CD4-positive, alpha-beta memory T cell (primary cell): ENCODE measurements around the gene THSD7A. TPM values are rescaled to one million over a fixed set of nuclear protein-coding genes. Genes with fewer than 3 reads are reported as not detected.
"Not testable (repeated sequence)": the region's sequence is repeated elsewhere in the genome, so short reads cannot be mapped to it uniquely, and the experiment has no call there.

Experiments used
- CTCF ChIA-PET: fragments of 350-600 bp; sonication (Branson Sonifier 250); formaldehyde crosslinking; loops from one replicate; lab custom pipeline; 2021; ENCODE audit warnings: inconsistent platforms; ENCODE audit not compliant: partially characterized antibody; lab: Charles Lee
- POLR2A ChIA-PET: fragments of 350-600 bp; sonication (Branson Sonifier 250); formaldehyde crosslinking; loops from one replicate; lab custom pipeline; 2021; ENCODE audit not compliant: partially characterized antibody; lab: Charles Lee
- DNase-seq, 5 donors: peaks; one replicate each; pipeline versions ENCODE4 v3.0.0 to v3.0.0-alpha.2; 2020 to 2022; ENCODE audit warnings: mixed read lengths in 1 of 5
- H3K27ac ChIP-seq: one replicate; pipeline ENCODE4 v1.7.0; 2013; ENCODE audit warnings: low read depth, low read length
- H3K27me3 ChIP-seq: 2 replicates; pipeline ENCODE4 v1.7.0; 2013; ENCODE audit warnings: mild to moderate bottlenecking, low read length, moderate library complexity; ENCODE audit not compliant: insufficient read depth
- H3K36me3 ChIP-seq: 2 replicates; pipeline ENCODE4 v1.7.0; 2013; ENCODE audit warnings: mild to moderate bottlenecking, low read length, moderate library complexity; ENCODE audit not compliant: insufficient read depth
- H3K4me1 ChIP-seq: 2 replicates; pipeline ENCODE4 v1.7.0; 2013; ENCODE audit warnings: mild to moderate bottlenecking, low read length, moderate library complexity; ENCODE audit not compliant: insufficient read depth
- H3K4me3 ChIP-seq, 2 donors: one replicate each; pipeline ENCODE4 v1.7.0; 2013; ENCODE audit warnings: low read length in 2 of 2, mild to moderate bottlenecking in 1 of 2
- H3K9me3 ChIP-seq, 2 donors: one replicate each; pipeline ENCODE4 v1.7.0; 2013; ENCODE audit warnings: low read length in 2 of 2, control low read depth in 1 of 2; ENCODE audit not compliant: control insufficient read depth in 1 of 2
- H3K27ac Mint-ChIP-seq, 7 donors: one replicate each; pipeline ENCODE4 v1.8.0; 2020 to 2021; ENCODE audit warnings: mixed read lengths in 7 of 7, mild to moderate bottlenecking in 6 of 7, inconsistent platforms in 3 of 7, moderate library complexity in 3 of 7
- H3K27me3 Mint-ChIP-seq, 2 donors: one replicate each; pipeline ENCODE4 v1.8.0; 2020 to 2021; ENCODE audit warnings: mixed read lengths in 2 of 2
- H3K36me3 Mint-ChIP-seq, 2 donors: one replicate each; pipeline ENCODE4 v1.8.0; 2020 to 2021; ENCODE audit warnings: mixed read lengths in 2 of 2, inconsistent platforms in 1 of 2, mild to moderate bottlenecking in 1 of 2
- H3K4me1 Mint-ChIP-seq, 4 donors: one replicate each; pipeline ENCODE4 v1.8.0; 2020 to 2021; ENCODE audit warnings: mixed read lengths in 4 of 4, mild to moderate bottlenecking in 1 of 4
- H3K4me3 Mint-ChIP-seq, 8 donors: one replicate each; pipeline ENCODE4 v1.8.0; 2020 to 2021; ENCODE audit warnings: mixed read lengths in 8 of 8, mild to moderate bottlenecking in 7 of 8, moderate library complexity in 6 of 8, inconsistent platforms in 3 of 8
- H3K9me3 Mint-ChIP-seq, 8 donors: one replicate each; pipeline ENCODE4 v1.8.0; 2020 to 2021; ENCODE audit warnings: mixed read lengths in 8 of 8, mild to moderate bottlenecking in 5 of 8, inconsistent platforms in 3 of 8, moderate library complexity in 1 of 8
- intact Hi-C: fragments of 100-400 bp; cut with micrococcal nuclease; formaldehyde crosslinking; loops from one replicate; pipeline ENCODE4 v1.15.1; 2023
- polyA plus RNA-seq, 2 donors: library from polyadenylated mRNA; unstranded; fragments of 300-500 nt; fragmentation: Illumina TruSeq; gene quantifications; one replicate each; pipeline ENCODE4 v1.2.3, GENCODE V29; 2021
- total RNA-seq, 2 experiments: library from RNA; stranded (reverse); gene quantifications; one replicate each; pipeline ENCODE4 v1.2.3, GENCODE V29; 2021

Gene THSD7A
- total and polyA plus RNA-seq, 4 experiments from 2014 or later: not detected

- ChIA-PET POLR2A (no interaction called here), CTCF (no interaction called here)
- Histone ChIP-seq H3K9me3 (no peaks in the 10 kb centered on the region), H3K4me1 (no peaks in the 10 kb centered on the region), H3K4me3 (no peak overlapping the region), H3K36me3 (no peaks in the 10 kb centered on the region), H3K27me3 (no peaks in the 10 kb centered on the region), H3K27ac (no peak overlapping the region)
- no peak for DNase-seq
- Mint-ChIP-seq H3K27me3 (no peaks in the 10 kb centered on the region), H3K4me1 (no peaks in the 10 kb centered on the region), H3K27ac (no peak overlapping the region), H3K4me3 (no peak overlapping the region), H3K9me3 (peaks cover 0 to 2% (median 0%) of the 10 kb centered on the region in 8 donors), H3K36me3 (no peaks in the 10 kb centered on the region)
- intact Hi-C loops: no loop called here
Measured at GRCh38 chr7:11449316-11449715, 382.7 kb downstream of the THSD7A start.

- no peaks in the 10 kb centered on the region for H3K4me1 Mint-ChIP-seq
- POLR2A ChIA-PET: no interaction called here
- peaks cover 0 to 2% of the 10 kb centered on the region in 2 donors for H3K27me3 Mint-ChIP-seq
Measured at GRCh38 chr7:11448323-11448722, 383.7 kb downstream of the THSD7A start.

GRCh38 chr7:11447106-11447505 lies 384.9 kb downstream of the THSD7A start:
- no peak for DNase-seq
- CTCF ChIA-PET: no interaction called here
- intact Hi-C loops: no loop called here

More at GRCh38 chr7:11448323-11448722, 383.7 kb downstream of the THSD7A start:
- no peaks in the 10 kb centered on the region for H3K36me3 Mint-ChIP-seq
- CTCF ChIA-PET: no interaction called here
- H3K36me3 ChIP-seq: no peaks in the 10 kb centered on the region
- no peak overlapping the region for H3K27ac Mint-ChIP-seq
- H3K4me3 ChIP-seq: no peak overlapping the region
- no peak overlapping the region for H3K4me3 Mint-ChIP-seq
- H3K9me3 Mint-ChIP-seq: peaks cover 0 to 5% (median 0%) of the 10 kb centered on the region in 8 donors
- no peaks in the 10 kb centered on the region for H3K9me3 ChIP-seq
- intact Hi-C loops: no loop called here
- no peaks in the 10 kb centered on the region for H3K27me3 ChIP-seq
- DNase-seq: no peak
- no peaks in the 10 kb centered on the region for H3K4me1 ChIP-seq
- no peak overlapping the region for H3K27ac ChIP-seq

GRCh38 chr7:11443934-11444333 lies 388.1 kb downstream of the THSD7A start:
- CTCF ChIA-PET, H3K4me1 Mint-ChIP-seq, H3K4me3 ChIP-seq, H3K27ac ChIP-seq, H3K36me3 ChIP-seq, H3K27ac Mint-ChIP-seq, intact Hi-C loops, H3K4me1 ChIP-seq, H3K4me3 Mint-ChIP-seq, POLR2A ChIA-PET, H3K9me3 ChIP-seq, H3K27me3 Mint-ChIP-seq, DNase-seq, H3K9me3 Mint-ChIP-seq, H3K36me3 Mint-ChIP-seq, H3K27me3 ChIP-seq: not testable (repeated sequence)

More at GRCh38 chr7:11447106-11447505, 384.9 kb downstream of the THSD7A start:
- no peaks in the 10 kb centered on the region for H3K4me1 ChIP-seq
- H3K9me3 Mint-ChIP-seq: peaks cover 0 to 5% (median 0%) of the 10 kb centered on the region in 8 donors
- H3K27ac Mint-ChIP-seq: no peak overlapping the region
- no peaks in the 10 kb centered on the region for H3K36me3 Mint-ChIP-seq
- H3K27ac ChIP-seq: no peak overlapping the region
- no peaks in the 10 kb centered on the region for H3K36me3 ChIP-seq
- no peaks in the 10 kb centered on the region for H3K4me1 Mint-ChIP-seq
- no peak overlapping the region for H3K4me3 ChIP-seq
- POLR2A ChIA-PET: no interaction called here
- H3K27me3 ChIP-seq: no peaks in the 10 kb centered on the region
- no peak overlapping the region for H3K4me3 Mint-ChIP-seq
- peaks cover 0 to 2% of the 10 kb centered on the region in 2 donors for H3K27me3 Mint-ChIP-seq
- no peaks in the 10 kb centered on the region for H3K9me3 ChIP-seq

- Mint-ChIP-seq H3K27me3 (no peaks in the 10 kb centered on the region), H3K36me3 (no peaks in the 10 kb centered on the region)
Measured at GRCh38 chr7:11437994-11438393, 394.0 kb downstream of the THSD7A start.

GRCh38 chr7:11436773-11437524 lies 395.0 kb downstream of the THSD7A start:
- intact Hi-C loops: no loop called here
- no peaks in the 10 kb centered on the region for H3K27me3 Mint-ChIP-seq
- H3K4me1 Mint-ChIP-seq: no peaks in the 10 kb centered on the region
- H3K36me3 Mint-ChIP-seq: no peaks in the 10 kb centered on the region
- no peak overlapping the region for H3K4me3 Mint-ChIP-seq
- H3K36me3 ChIP-seq: no peaks in the 10 kb centered on the region
- no peaks in the 10 kb centered on the region for H3K9me3 ChIP-seq
- DNase-seq: no peak
- no peaks in the 10 kb centered on the region for H3K9me3 Mint-ChIP-seq
- no peaks in the 10 kb centered on the region for H3K4me1 ChIP-seq
- no peaks in the 10 kb centered on the region for H3K27me3 ChIP-seq
- no peak overlapping the region for H3K27ac Mint-ChIP-seq
- ChIA-PET CTCF (no interaction called here), POLR2A (no interaction called here)
- H3K4me3 ChIP-seq: no peak overlapping the region
- H3K27ac ChIP-seq: no peak overlapping the region

More at GRCh38 chr7:11437994-11438393, 394.0 kb downstream of the THSD7A start:
- no peak overlapping the region for H3K4me3 ChIP-seq
- CTCF ChIA-PET: no interaction called here
- no peak for DNase-seq
- intact Hi-C loops: no loop called here
- H3K9me3 ChIP-seq: no peaks in the 10 kb centered on the region
- H3K36me3 ChIP-seq: no peaks in the 10 kb centered on the region
- no peaks in the 10 kb centered on the region for H3K27me3 ChIP-seq
- no peak overlapping the region for H3K27ac Mint-ChIP-seq
- H3K9me3 Mint-ChIP-seq: no peaks in the 10 kb centered on the region
- H3K4me1 ChIP-seq: no peaks in the 10 kb centered on the region
- POLR2A ChIA-PET: no interaction called here
- H3K4me1 Mint-ChIP-seq: no peaks in the 10 kb centered on the region
- H3K27ac ChIP-seq: no peak overlapping the region
- no peak overlapping the region for H3K4me3 Mint-ChIP-seq

- no peak for DNase-seq
- ChIA-PET POLR2A (no interaction called here), CTCF (no interaction called here)
- intact Hi-C loops: no loop called here
- no peaks in the 10 kb centered on the region for H3K36me3 Mint-ChIP-seq
- no peaks in the 10 kb centered on the region for H3K9me3 Mint-ChIP-seq
- Histone ChIP-seq H3K4me1 (no peaks in the 10 kb centered on the region), H3K36me3 (no peaks in the 10 kb centered on the region), H3K9me3 (no peaks in the 10 kb centered on the region), H3K27ac (no peak overlapping the region), H3K4me3 (no peak overlapping the region), H3K27me3 (no peaks in the 10 kb centered on the region)
- H3K27me3 Mint-ChIP-seq: no peaks in the 10 kb centered on the region
- H3K4me3 Mint-ChIP-seq: no peak overlapping the region
- no peak overlapping the region for H3K27ac Mint-ChIP-seq
- H3K4me1 Mint-ChIP-seq: no peaks in the 10 kb centered on the region
Measured at GRCh38 chr7:11436316-11436715, 395.7 kb downstream of the THSD7A start.
